HEK293 (cell line): ENCODE results near the gene TMEM121B.

Experiments used
- CTCF ChIA-PET: fragments of 350-600 bp; formaldehyde crosslinking; extraction: SDS; loops from one replicate; lab custom pipeline; 2021; ENCODE audit warnings: antibody characterized with exemption; lab: Yijun Ruan, JAX
- POLR2A ChIA-PET: fragments of 300-600 bp; formaldehyde crosslinking; extraction: SDS; loops from one replicate; lab custom pipeline; 2020; ENCODE audit warnings: antibody characterized with exemption, inconsistent platforms; lab: Yijun Ruan, JAX
- H3K27ac ChIP-seq: fragments of 200-500 bp; sonication (Bioruptor generic); 2 replicates; pipeline ENCODE4 v1.5.1; 2014; ENCODE audit warnings: low read depth, low read length, control low read depth, inconsistent platforms; ENCODE audit errors: extremely low read depth
- H3K36me3 ChIP-seq, 2 experiments: fragments of 200-500 bp in 1 of 2; sonication (Bioruptor generic) in 1 of 2; 1 replicate in 1 of 2; 2 replicates in 1 of 2; pipeline ENCODE4 v1.5.1; 2014 to 2017; ENCODE audit warnings: inconsistent platforms in 2 of 2, low read length in 2 of 2; ENCODE audit not compliant: control insufficient read depth in 2 of 2, insufficient read depth in 1 of 2
- H3K4me1 ChIP-seq: fragments of 200-500 bp; sonication (Bioruptor generic); 2 replicates; pipeline ENCODE4 v1.5.1; 2014; ENCODE audit warnings: mild to moderate bottlenecking, low read length, inconsistent platforms; ENCODE audit not compliant: control insufficient read depth, insufficient read depth
- H3K4me3 ChIP-seq: 2 replicates; pipeline ENCODE4 v1.5.1; 2011; ENCODE audit warnings: low read depth, mild to moderate bottlenecking, control low read depth, low read length, moderate library complexity
- H3K9me3 ChIP-seq: fragments of 200-500 bp; sonication (Bioruptor generic); 2 replicates; pipeline ENCODE4 v1.5.1; 2014; ENCODE audit warnings: low read depth, low read length, inconsistent platforms; ENCODE audit not compliant: control insufficient read depth, insufficient read depth
- EGR2 ChIP-seq: fragments of 450-650 bp; formaldehyde crosslinking; IDR thresholded peaks from 2 replicates; pipeline ENCODE4 v1.5.1; 2016; ENCODE audit warnings: low read depth, missing biosample characterization, missing genetic modification characterization
- GLIS2 ChIP-seq: fragments of 450-650 bp; formaldehyde crosslinking; IDR thresholded peaks from 2 replicates; pipeline ENCODE4 v1.5.1; 2016; ENCODE audit warnings: missing biosample characterization, missing genetic modification characterization
- MEIS1 ChIP-seq: sonication (generic); formaldehyde crosslinking; IDR thresholded peaks from 2 replicates; pipeline ENCODE4 v1.8.1; 2022; ENCODE audit warnings: missing genetic modification reagents, mild to moderate bottlenecking, borderline replicate concordance
- PRDM1 ChIP-seq: fragments of 450-650 bp; formaldehyde crosslinking; IDR thresholded peaks from 2 replicates; pipeline ENCODE4; 2016; ENCODE audit warnings: missing biosample characterization, missing genetic modification characterization
- RBAK ChIP-seq: fragments of 450-650 bp; formaldehyde crosslinking; IDR thresholded peaks from 2 replicates; pipeline ENCODE4 v1.5.1; 2016; ENCODE audit warnings: missing biosample characterization, missing genetic modification characterization
- REPIN1 ChIP-seq: fragments of 450-650 bp; formaldehyde crosslinking; IDR thresholded peaks from 2 replicates; pipeline ENCODE4 v1.5.1; 2017; ENCODE audit warnings: missing biosample characterization, missing genetic modification characterization, low read depth
- SCRT2 ChIP-seq: fragments of 450-650 bp; formaldehyde crosslinking; IDR thresholded peaks from 2 replicates; pipeline ENCODE4 v1.5.1; 2016; ENCODE audit warnings: missing biosample characterization, missing genetic modification characterization
- ZBTB10 ChIP-seq: fragments of 450-650 bp; formaldehyde crosslinking; IDR thresholded peaks from 2 replicates; pipeline ENCODE4 v1.5.1; 2016; ENCODE audit warnings: missing biosample characterization, missing genetic modification characterization
- ZBTB44 ChIP-seq: fragments of 450-650 bp; IDR thresholded peaks from 2 replicates; pipeline ENCODE4 v1.5.1; 2018; ENCODE audit warnings: missing biosample characterization, mild to moderate bottlenecking, missing genetic modification characterization
- ZFHX2 ChIP-seq: fragments of 450-650 bp; formaldehyde crosslinking; conservative IDR thresholded peaks from 2 replicates; pipeline ENCODE4 v1.5.1; 2016; ENCODE audit warnings: missing biosample characterization, missing genetic modification characterization
- ZNF148 ChIP-seq: fragments of 450-650 bp; formaldehyde crosslinking; IDR thresholded peaks from 2 replicates; pipeline ENCODE4 v1.5.0; 2017; ENCODE audit warnings: missing biosample characterization, missing genetic modification characterization, borderline replicate concordance
- ZNF16 ChIP-seq: fragments of 450-650 bp; formaldehyde crosslinking; IDR thresholded peaks from 2 replicates; pipeline ENCODE4 v1.5.1; 2016; ENCODE audit warnings: low read depth, missing biosample characterization, missing genetic modification characterization
- ZNF248 ChIP-seq: fragments of 450-650 bp; formaldehyde crosslinking; IDR thresholded peaks from 2 replicates; pipeline ENCODE4 v1.5.1; 2017; ENCODE audit warnings: missing biosample characterization, missing genetic modification characterization
- ZNF354C ChIP-seq: fragments of 450-650 bp; formaldehyde crosslinking; IDR thresholded peaks from 2 replicates; pipeline ENCODE4 v1.5.1; 2016; ENCODE audit warnings: missing biosample characterization, missing genetic modification characterization, low read depth, borderline replicate concordance
- ZNF391 ChIP-seq: fragments of 450-650 bp; formaldehyde crosslinking; IDR thresholded peaks from 2 replicates; pipeline ENCODE4 v1.5.1; 2016; ENCODE audit warnings: low read depth, missing biosample characterization, missing genetic modification characterization, borderline replicate concordance
- ZNF521 ChIP-seq: fragments of 450-650 bp; formaldehyde crosslinking; IDR thresholded peaks from 2 replicates; pipeline ENCODE4 v1.5.1; 2017; ENCODE audit warnings: missing biosample characterization, mild to moderate bottlenecking, missing genetic modification characterization
- ZNF654 ChIP-seq: fragments of 450-650 bp; formaldehyde crosslinking; IDR thresholded peaks from 2 replicates; pipeline ENCODE4 v1.5.1; 2016; ENCODE audit warnings: low read depth, missing biosample characterization, missing genetic modification characterization
- ZSCAN23 ChIP-seq: fragments of 450-650 bp; formaldehyde crosslinking; IDR thresholded peaks from 2 replicates; pipeline ENCODE4 v1.5.1; 2016; ENCODE audit warnings: missing biosample characterization, missing genetic modification characterization
- ZSCAN30 ChIP-seq: fragments of 450-650 bp; IDR thresholded peaks from 2 replicates; pipeline ENCODE4 v1.5.1; 2018; ENCODE audit warnings: missing biosample characterization, mild to moderate bottlenecking, missing genetic modification characterization, moderate library complexity
- TF ChIP-seq, protein P1 (sequence below): fragments of 450-650 bp; formaldehyde crosslinking; conservative IDR thresholded peaks from 2 replicates; pipeline ENCODE4 v1.5.1; 2016; ENCODE audit warnings: low read depth, missing biosample characterization, missing genetic modification characterization

The TMEM121B gene

GRCh38 chr22:17137170-17137569 is 16.0 kb upstream of the TMEM121B start:
- no peaks in the 10 kb centered on the region for H3K9me3 ChIP-seq
- ChIA-PET CTCF (interaction anchor here (0.8 kb wide), 1 partner anchor 34 kb away, joined by 3 read pairs; no protein-coding TSS in a partner anchor), POLR2A (interaction anchor here (0.6 kb wide), 1 partner anchor 20 kb away, joined by 3 read pairs; no protein-coding TSS in a partner anchor)
- no peaks in the 10 kb centered on the region for H3K4me1 ChIP-seq
- no peak overlapping the region for H3K27ac ChIP-seq
- TF ChIP-seq EGR2 (tag by site-specific recombination) (peak; percentile 35; the same call in 1 of the 2 replicates), ZFHX2 (0 out of 2 replicates have a peak, but pooled peaks have one; percentile 19), ZNF521 (tag by site-specific recombination) (no peak)
- TF ChIP-seq, all 188 proteins: peak for 2
- H3K36me3 ChIP-seq, result peaks cover 3 to 50% of the 10 kb centered on the region in 2 experiments; a peak in 2 of 3 replicates
- H3K4me3 ChIP-seq, result no peak overlapping the region

GRCh38 chr22:17135153-17135760 is 14.1 kb upstream of the TMEM121B start:
- Histone ChIP-seq H3K4me1 (no peaks in the 10 kb centered on the region), H3K27ac (no peak overlapping the region)
- CTCF ChIA-PET, result interaction anchor here (0.6 kb wide), 1 partner anchor 424 kb away, joined by 3 read pairs; no protein-coding TSS in a partner anchor
- TF ChIP-seq GLIS2 (tag by site-specific recombination) (no peak), ZNF148 (tag by site-specific recombination) (no peak), PRDM1 (tag by site-specific recombination) (no peak), ZSCAN23 (no peak), ZNF16 (tag by site-specific recombination) (no peak), ZNF391 (tag by site-specific recombination) (no peak), SCRT2 (tag by site-specific recombination) (no peak), MEIS1 (CRISPR knock-in tag) (no peak), REPIN1 (no peak)
- TF ChIP-seq, all 188 proteins: peak for 0
- no peak overlapping the region for H3K4me3 ChIP-seq
- peaks cover 3 to 31% of the 10 kb centered on the region in 2 experiments; a peak in 2 of 3 replicates for H3K36me3 ChIP-seq
- no peaks in the 10 kb centered on the region for H3K9me3 ChIP-seq
- POLR2A ChIA-PET, result interaction anchor here (0.6 to 1.0 kb wide), 3 partner anchors 9 to 16 kb away, joined by 3 to 7 read pairs (median 3); no protein-coding TSS in a partner anchor

GRCh38 chr22:17133137-17133536 is 12.0 kb upstream of the TMEM121B start:
- no peaks in the 10 kb centered on the region for H3K4me1 ChIP-seq
- H3K9me3 ChIP-seq, result no peaks in the 10 kb centered on the region
- H3K4me3 ChIP-seq, result no peak overlapping the region
- POLR2A ChIA-PET, result interaction anchor here (1.2 kb wide), 1 partner anchor 39 kb away, joined by 3 read pairs; no protein-coding TSS in a partner anchor
- CTCF ChIA-PET, result interaction anchor here (0.7 to 1.5 kb wide), 3 partner anchors 38 to 368 kb away, joined by 3 to 8 read pairs (median 3); no protein-coding TSS in a partner anchor
- no peak overlapping the region for H3K27ac ChIP-seq
- peaks cover 3 to 14% of the 10 kb centered on the region in 2 experiments; a peak in 2 of 3 replicates for H3K36me3 ChIP-seq
- TF ChIP-seq ZNF654 (tag by site-specific recombination) (no peak), RBAK (tag by site-specific recombination) (no peak), ZNF354C (tag by site-specific recombination) (no peak), SCRT2 (tag by site-specific recombination) (no peak), ZNF248 (tag by site-specific recombination) (no peak), ZBTB44 (tag by site-specific recombination) (no peak), ZBTB10 (no peak), ZSCAN30 (tag by site-specific recombination) (no peak)
- TF ChIP-seq, protein P1, sequence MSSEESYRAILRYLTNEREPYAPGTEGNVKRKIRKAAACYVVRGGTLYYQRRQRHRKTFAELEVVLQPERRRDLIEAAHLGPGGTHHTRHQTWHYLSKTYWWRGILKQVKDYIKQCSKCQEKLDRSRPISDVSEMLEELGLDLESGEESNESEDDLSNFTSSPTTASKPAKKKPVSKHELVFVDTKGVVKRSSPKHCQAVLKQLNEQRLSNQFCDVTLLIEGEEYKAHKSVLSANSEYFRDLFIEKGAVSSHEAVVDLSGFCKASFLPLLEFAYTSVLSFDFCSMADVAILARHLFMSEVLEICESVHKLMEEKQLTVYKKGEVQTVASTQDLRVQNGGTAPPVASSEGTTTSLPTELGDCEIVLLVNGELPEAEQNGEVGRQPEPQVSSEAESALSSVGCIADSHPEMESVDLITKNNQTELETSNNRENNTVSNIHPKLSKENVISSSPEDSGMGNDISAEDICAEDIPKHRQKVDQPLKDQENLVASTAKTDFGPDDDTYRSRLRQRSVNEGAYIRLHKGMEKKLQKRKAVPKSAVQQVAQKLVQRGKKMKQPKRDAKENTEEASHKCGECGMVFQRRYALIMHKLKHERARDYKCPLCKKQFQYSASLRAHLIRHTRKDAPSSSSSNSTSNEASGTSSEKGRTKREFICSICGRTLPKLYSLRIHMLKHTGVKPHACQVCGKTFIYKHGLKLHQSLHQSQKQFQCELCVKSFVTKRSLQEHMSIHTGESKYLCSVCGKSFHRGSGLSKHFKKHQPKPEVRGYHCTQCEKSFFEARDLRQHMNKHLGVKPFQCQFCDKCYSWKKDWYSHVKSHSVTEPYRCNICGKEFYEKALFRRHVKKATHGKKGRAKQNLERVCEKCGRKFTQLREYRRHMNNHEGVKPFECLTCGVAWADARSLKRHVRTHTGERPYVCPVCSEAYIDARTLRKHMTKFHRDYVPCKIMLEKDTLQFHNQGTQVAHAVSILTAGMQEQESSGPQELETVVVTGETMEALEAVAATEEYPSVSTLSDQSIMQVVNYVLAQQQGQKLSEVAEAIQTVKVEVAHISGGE (tag by site-specific recombination), result no peak
